ENCODE results near the gene RAI1.

Gene RAI1

GRCh38 chr17:17789828-17790636 lies 108.8 kb downstream of the RAI1 start:
- no peak for DNase-seq

- no peak for DNase-seq
Measured at GRCh38 chr17:17790637-17791464, 109.6 kb downstream of the RAI1 start.

GRCh38 chr17:17792037-17792550 lies 110.8 kb downstream of the RAI1 start:
- DNase-seq: no peak

GRCh38 chr17:17792551-17793377 lies 111.5 kb downstream of the RAI1 start:
- DNase-seq: no peak

GRCh38 chr17:17793378-17794214 lies 112.3 kb downstream of the RAI1 start:
- DNase-seq: no peak

GRCh38 chr17:17794382-17794781 lies 113.1 kb downstream of the RAI1 start:
- DNase-seq: no peak

- no peak for DNase-seq
Measured at GRCh38 chr17:17795296-17795695, 114.0 kb downstream of the RAI1 start.

GRCh38 chr17:17795946-17796786 lies 114.9 kb downstream of the RAI1 start:
- DNase-seq: no peak

GRCh38 chr17:17796787-17797061 lies 115.5 kb downstream of the RAI1 start:
- DNase-seq: no peak

GRCh38 chr17:17797119-17797809 lies 116.0 kb downstream of the RAI1 start:
- DNase-seq: no peak

- DNase-seq: no peak
Measured at GRCh38 chr17:17798010-17798556, 116.8 kb downstream of the RAI1 start.

GRCh38 chr17:17798573-17799255 lies 117.5 kb downstream of the RAI1 start:
- no peak for DNase-seq

- DNase-seq: no peak
Measured at GRCh38 chr17:17800504-17801021, 119.3 kb downstream of the RAI1 start.

- no peak for DNase-seq
Measured at GRCh38 chr17:17801800-17802481, 120.7 kb downstream of the RAI1 start.

GRCh38 chr17:17804007-17804406 lies 122.7 kb downstream of the RAI1 start:
- no peak for DNase-seq

GRCh38 chr17:17805575-17805974 lies 124.3 kb downstream of the RAI1 start:
- DNase-seq: no peak

- no peak for DNase-seq
Measured at GRCh38 chr17:17806035-17806434, 124.8 kb downstream of the RAI1 start.

GRCh38 chr17:17806611-17807274 lies 125.5 kb downstream of the RAI1 start:
- no peak for DNase-seq
